RWPE2 (cell line): ENCODE data around the gene SLIT3.

Source experiments
- ATAC-seq: fragments of 200-7000 bp; cut with Tn5 transposase; 3 replicates; pipeline ENCODE4 v1.9.1; 2021; ENCODE audit warnings: low read depth
- DNase-seq: peaks from one replicate; pipeline ENCODE4 v3.0.0-alpha.2; 2020; ENCODE audit warnings: low spot score
- H3K27ac ChIP-seq: fragments of 450-650 bp; 2 replicates; pipeline ENCODE4 v1.5.1; 2017; ENCODE audit warnings: mild to moderate bottlenecking; ENCODE audit not compliant: poor library complexity, severe bottlenecking
- H3K27me3 ChIP-seq: fragments of 250-450 bp; sonication (Bioruptor Pico); 2 replicates; pipeline ENCODE4 v1.5.1; 2021; ENCODE audit warnings: mild to moderate bottlenecking, moderate library complexity; ENCODE audit not compliant: insufficient read depth, poor library complexity, severe bottlenecking
- H3K36me3 ChIP-seq: fragments of 250-450 bp; sonication (Bioruptor Pico); 2 replicates; pipeline ENCODE4 v1.5.1; 2020; ENCODE audit warnings: low read depth, mild to moderate bottlenecking, moderate library complexity
- H3K4me1 ChIP-seq: fragments of 250-450 bp; sonication (Bioruptor Pico); 2 replicates; pipeline ENCODE4 v1.5.1; 2021; ENCODE audit warnings: mild to moderate bottlenecking, moderate library complexity; ENCODE audit not compliant: insufficient read depth, poor library complexity, severe bottlenecking
- H3K4me3 ChIP-seq: fragments of 250-450 bp; sonication (Bioruptor Pico); 2 replicates; pipeline ENCODE4 v1.5.1; 2021; ENCODE audit warnings: mild to moderate bottlenecking, moderate library complexity; ENCODE audit not compliant: severe bottlenecking
- H3K9me3 ChIP-seq: fragments of 250-450 bp; sonication (Bioruptor Pico); 2 replicates; pipeline ENCODE4 v1.5.1; 2021; ENCODE audit warnings: mild to moderate bottlenecking, moderate library complexity; ENCODE audit not compliant: severe bottlenecking
- TF ChIP-seq, protein P1 (sequence below): fragments of 450-650 bp; IDR thresholded peaks from one replicate; pipeline ENCODE4 v1.5.1; 2017; ENCODE audit warnings: mild to moderate bottlenecking, moderate library complexity; ENCODE audit not compliant: poor library complexity, severe bottlenecking

SLIT3 gene

GRCh38 chr5:168752416-168753190 is 548.3 kb downstream of the SLIT3 start:
- TF ChIP-seq, protein P1, sequence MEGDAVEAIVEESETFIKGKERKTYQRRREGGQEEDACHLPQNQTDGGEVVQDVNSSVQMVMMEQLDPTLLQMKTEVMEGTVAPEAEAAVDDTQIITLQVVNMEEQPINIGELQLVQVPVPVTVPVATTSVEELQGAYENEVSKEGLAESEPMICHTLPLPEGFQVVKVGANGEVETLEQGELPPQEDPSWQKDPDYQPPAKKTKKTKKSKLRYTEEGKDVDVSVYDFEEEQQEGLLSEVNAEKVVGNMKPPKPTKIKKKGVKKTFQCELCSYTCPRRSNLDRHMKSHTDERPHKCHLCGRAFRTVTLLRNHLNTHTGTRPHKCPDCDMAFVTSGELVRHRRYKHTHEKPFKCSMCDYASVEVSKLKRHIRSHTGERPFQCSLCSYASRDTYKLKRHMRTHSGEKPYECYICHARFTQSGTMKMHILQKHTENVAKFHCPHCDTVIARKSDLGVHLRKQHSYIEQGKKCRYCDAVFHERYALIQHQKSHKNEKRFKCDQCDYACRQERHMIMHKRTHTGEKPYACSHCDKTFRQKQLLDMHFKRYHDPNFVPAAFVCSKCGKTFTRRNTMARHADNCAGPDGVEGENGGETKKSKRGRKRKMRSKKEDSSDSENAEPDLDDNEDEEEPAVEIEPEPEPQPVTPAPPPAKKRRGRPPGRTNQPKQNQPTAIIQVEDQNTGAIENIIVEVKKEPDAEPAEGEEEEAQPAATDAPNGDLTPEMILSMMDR: no peak
- Histone ChIP-seq H3K27ac (no peak overlapping the region), H3K4me1 (no peaks in the 10 kb centered on the region), H3K9me3 (no peaks in the 10 kb centered on the region), H3K36me3 (no peaks in the 10 kb centered on the region), H3K4me3 (no peak overlapping the region), H3K27me3 (no peaks in the 10 kb centered on the region)
- ATAC-seq: no peak
- no peak for DNase-seq

DNA sequence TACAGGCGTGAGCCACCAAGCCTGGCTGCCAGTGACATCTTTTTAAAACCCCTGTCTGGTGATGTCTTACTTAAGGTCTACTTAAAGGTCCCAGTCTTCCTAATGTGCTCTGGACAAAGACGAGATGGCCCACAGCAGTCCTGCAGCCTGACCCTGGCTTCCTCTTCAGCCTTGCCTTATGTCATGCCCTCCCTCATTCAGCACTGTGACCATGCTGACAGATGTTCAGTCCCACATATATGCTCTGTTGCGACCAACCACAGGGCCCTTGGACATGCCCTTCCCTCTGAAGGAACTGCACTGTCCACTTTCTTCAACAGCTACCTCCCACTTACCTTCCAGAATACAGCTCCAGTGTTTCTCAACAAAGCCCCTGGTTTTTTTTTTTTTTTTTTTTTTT is 548.9 kb downstream of the SLIT3 start:
- DNase-seq (no peak), ATAC-seq (no peak)
- H3K27me3 ChIP-seq: no peaks in the 10 kb centered on the region
- H3K36me3 ChIP-seq: no peaks in the 10 kb centered on the region
- H3K4me3 ChIP-seq: no peak overlapping the region
- no peak overlapping the region for H3K27ac ChIP-seq
- TF ChIP-seq, protein P1: no peak
- no peaks in the 10 kb centered on the region for H3K4me1 ChIP-seq
- H3K9me3 ChIP-seq: no peaks in the 10 kb centered on the region

GRCh38 chr5:168750926-168751325 is 550.0 kb downstream of the SLIT3 start:
- no peak overlapping the region for H3K27ac ChIP-seq

DNA sequence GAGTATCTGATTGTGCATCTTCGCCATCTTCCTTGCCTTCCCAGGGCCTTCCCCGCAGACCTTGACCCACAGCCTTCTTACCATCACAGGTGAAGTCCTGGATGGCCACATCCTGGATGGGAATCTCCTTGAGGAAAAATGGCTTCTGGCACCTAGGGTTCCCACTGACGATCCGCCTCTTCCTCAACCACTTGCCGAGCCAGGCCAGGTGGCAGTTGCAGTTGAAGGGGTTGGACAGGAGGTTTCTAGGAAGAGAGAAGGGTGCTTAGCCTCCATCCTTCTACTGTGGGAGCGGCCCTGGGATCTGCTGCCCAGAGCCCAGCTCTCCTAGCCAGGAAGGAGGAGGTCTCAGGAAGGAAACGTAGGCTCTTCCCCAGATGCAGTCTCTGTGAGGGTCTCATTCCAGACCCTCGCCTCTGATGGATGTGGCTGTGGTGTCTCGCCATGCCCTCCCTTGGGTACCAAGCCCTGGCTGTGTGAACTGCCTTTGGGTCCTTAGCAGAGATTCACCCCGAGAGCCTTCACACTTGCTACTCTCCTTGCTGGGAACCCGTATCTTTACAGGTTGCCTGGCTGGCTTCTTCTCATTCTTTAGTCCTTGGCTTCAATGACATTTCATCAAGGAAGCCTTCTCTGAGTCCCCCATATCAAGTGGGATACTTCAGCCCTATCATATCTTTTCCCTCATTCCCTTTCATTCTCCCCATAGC is 551.4 kb downstream of the SLIT3 start:
- no peak for ATAC-seq
- Histone ChIP-seq H3K36me3 (no peaks in the 10 kb centered on the region), H3K27ac (no peak overlapping the region), H3K4me1 (no peaks in the 10 kb centered on the region), H3K4me3 (no peak overlapping the region), H3K27me3 (no peaks in the 10 kb centered on the region), H3K9me3 (no peaks in the 10 kb centered on the region)
- TF ChIP-seq, protein P1: no peak
- DNase-seq: peak; percentile 30

More at GRCh38 chr5:168750926-168751325, 550.0 kb downstream of the SLIT3 start:
- H3K27me3 ChIP-seq: no peaks in the 10 kb centered on the region
- DNase-seq: peak; percentile 27
- ATAC-seq: no peak
- no peaks in the 10 kb centered on the region for H3K36me3 ChIP-seq
- no peak overlapping the region for H3K4me3 ChIP-seq
- H3K4me1 ChIP-seq: no peaks in the 10 kb centered on the region
- TF ChIP-seq, protein P1: no peak
- no peaks in the 10 kb centered on the region for H3K9me3 ChIP-seq
